Lower lobe of right lung (tissue), 2 donors: Measurements from ENCODE around the gene SYCP2L. TPM values are rescaled to one million over a fixed set of nuclear protein-coding genes. Genes with fewer than 3 reads are reported as not detected.
"Not testable (repeated sequence)": the region's sequence is repeated elsewhere in the genome, so short reads cannot be mapped to it uniquely, and the experiment has no call there.

Experiments
- ATAC-seq, 2 donors: fragments of 200-7000 bp; cut with Tn5 transposase; one replicate each; pipeline ENCODE4 v1.9.1; 2020 to 2022; ENCODE audit warnings: mild to moderate bottlenecking in 2 of 2, moderate library complexity in 2 of 2
- DNase-seq: peaks from one replicate; pipeline ENCODE4 v3.0.0-alpha.2; 2020
- H3K27ac ChIP-seq: fragments of 200-600 bp; one replicate; pipeline ENCODE4 v1.8.0; 2022
- H3K27me3 ChIP-seq: fragments of 200-600 bp; one replicate; pipeline ENCODE4 v1.8.0; 2022; ENCODE audit warnings: low read depth
- H3K36me3 ChIP-seq: fragments of 200-600 bp; one replicate; pipeline ENCODE4 v1.8.0; 2022; ENCODE audit warnings: mild to moderate bottlenecking
- H3K4me1 ChIP-seq: fragments of 200-600 bp; one replicate; pipeline ENCODE4 v1.8.0; 2022
- H3K4me3 ChIP-seq: fragments of 200-600 bp; one replicate; pipeline ENCODE4 v1.8.0; 2022; ENCODE audit warnings: mild to moderate bottlenecking
- H3K9me3 ChIP-seq: fragments of 200-600 bp; one replicate; pipeline ENCODE4 v1.8.0; 2022
- CTCF ChIP-seq: fragments of 200-600 bp; IDR thresholded peaks from one replicate; pipeline ENCODE4 v1.8.0; 2022; ENCODE audit warnings: antibody characterized with exemption, mild to moderate bottlenecking
- intact Hi-C: fragments of 100-400 bp; cut with DNase I; formaldehyde crosslinking; loops from one replicate; pipeline ENCODE4 v1.11.0; 2022
- total RNA-seq: library from RNA; stranded (reverse); fragmentation: NEBNext Ultra II Directional; extraction: Animal tissue kit (Norgen Biotek cat#: 25700); gene quantifications from one replicate; pipeline ENCODE4 v1.2.1, GENCODE V29; 2021
- donor health status: DM: no; HTN: yes; CAD: no; lungs with severe emphysema.

SYCP2L gene
- total RNA-seq, 1 donor from 2014 or later, result 1.0 TPM

- no peak overlapping the region for H3K27ac ChIP-seq
- intact Hi-C loops, result no loop called here
These were observed 115.3 kb downstream of the SYCP2L start for GRCh38 chr6:11002176-11002575.

GRCh38 chr6:11003297-11003696 is 116.4 kb downstream of the SYCP2L start:
- not testable (repeated sequence) for H3K4me3 ChIP-seq

More at GRCh38 chr6:11002176-11002575, 115.3 kb downstream of the SYCP2L start:
- TF ChIP-seq CTCF, result no peak
- no peak for ATAC-seq
- DNase-seq, result no peak
- Histone ChIP-seq H3K4me3 (no peak overlapping the region), H3K36me3 (no peaks in the 10 kb centered on the region), H3K27me3 (no peaks in the 10 kb centered on the region), H3K4me1 (no peaks in the 10 kb centered on the region), H3K9me3 (no peaks in the 10 kb centered on the region)

GRCh38 chr6:11006061-11006460 is 119.2 kb downstream of the SYCP2L start:
- TF ChIP-seq CTCF, result no peak
- H3K9me3 ChIP-seq, result no peaks in the 10 kb centered on the region
- H3K4me3 ChIP-seq, result no peak overlapping the region
- H3K27me3 ChIP-seq, result no peaks in the 10 kb centered on the region
- no peak overlapping the region for H3K27ac ChIP-seq
- H3K4me1 ChIP-seq, result no peaks in the 10 kb centered on the region
- intact Hi-C loops, result no loop called here
- H3K36me3 ChIP-seq, result no peaks in the 10 kb centered on the region
- DNase-seq (no peak), ATAC-seq (no peak)

More at GRCh38 chr6:11003297-11003696, 116.4 kb downstream of the SYCP2L start:
- H3K36me3 ChIP-seq, DNase-seq, H3K27ac ChIP-seq, H3K4me1 ChIP-seq, H3K27me3 ChIP-seq, H3K9me3 ChIP-seq, ATAC-seq, intact Hi-C loops: not testable (repeated sequence)

- Histone ChIP-seq H3K9me3 (no peaks in the 10 kb centered on the region), H3K27ac (no peak overlapping the region), H3K27me3 (no peaks in the 10 kb centered on the region), H3K4me1 (no peaks in the 10 kb centered on the region), H3K4me3 (no peak overlapping the region), H3K36me3 (no peaks in the 10 kb centered on the region)
- ATAC-seq (no peak), DNase-seq (no peak)
- no peak for TF ChIP-seq CTCF
- intact Hi-C loops, result no loop called here
These were observed 121.1 kb downstream of the SYCP2L start for GRCh38 chr6:11007715-11008608.

- H3K27me3 ChIP-seq, result no peaks in the 10 kb centered on the region
- no peak overlapping the region for H3K27ac ChIP-seq
- no peak overlapping the region for H3K4me3 ChIP-seq
- H3K9me3 ChIP-seq, result no peaks in the 10 kb centered on the region
- DNase-seq (no peak), ATAC-seq (no peak)
- no peak for TF ChIP-seq CTCF
- no peaks in the 10 kb centered on the region for H3K4me1 ChIP-seq
- intact Hi-C loops, result no loop called here
- H3K36me3 ChIP-seq, result no peaks in the 10 kb centered on the region
These were observed 122.0 kb downstream of the SYCP2L start for GRCh38 chr6:11008821-11009220.

GRCh38 chr6:11009353-11009752 is 122.5 kb downstream of the SYCP2L start:
- no peaks in the 10 kb centered on the region for H3K9me3 ChIP-seq
- no peaks in the 10 kb centered on the region for H3K4me1 ChIP-seq
- ATAC-seq, result no peak
- intact Hi-C loops, result no loop called here
- no peak for TF ChIP-seq CTCF
- H3K36me3 ChIP-seq, result no peaks in the 10 kb centered on the region
- no peak overlapping the region for H3K4me3 ChIP-seq
- no peak for DNase-seq
- H3K27ac ChIP-seq, result no peak overlapping the region
- H3K27me3 ChIP-seq, result no peaks in the 10 kb centered on the region
